ENCODE measurements around the gene PPP1R9B. TPM values are rescaled to one million over a fixed set of nuclear protein-coding genes. Genes with fewer than 3 reads are reported as not detected.

Gene PPP1R9B
- total RNA-seq, 1 experiment from 2014 or later = 61.3 TPM

- no peaks in the 10 kb centered on the region for H3K27me3 ChIP-seq (replicated peaks; ENCODE audit: insufficient read depth, low read depth, low read length, poor library complexity)
- BruUV-seq (replicated peaks) = no TSS peak
- no peak overlapping the region for H3K4me3 ChIP-seq (ENCODE audit: low read depth, low read length, poor library complexity, severe bottlenecking)
- H3K36me3 ChIP-seq (ENCODE audit: insufficient read depth, low read length, poor library complexity, severe bottlenecking) = no peaks in the 10 kb centered on the region
- H3K9me3 ChIP-seq (ENCODE audit: low read depth, low read length, poor library complexity, severe bottlenecking) = no peaks in the 10 kb centered on the region
- intact Hi-C loops (cut with micrococcal nuclease; ENCODE audit: unreplicated experiment) = no loop called here
- TF ChIP-seq EZH2 (IDR thresholded peaks at IDR 0.05; ENCODE audit: borderline replicate concordance, low read depth, low read length, poor library complexity, severe bottlenecking) = no peak
- TF ChIP-seq, protein P1, sequence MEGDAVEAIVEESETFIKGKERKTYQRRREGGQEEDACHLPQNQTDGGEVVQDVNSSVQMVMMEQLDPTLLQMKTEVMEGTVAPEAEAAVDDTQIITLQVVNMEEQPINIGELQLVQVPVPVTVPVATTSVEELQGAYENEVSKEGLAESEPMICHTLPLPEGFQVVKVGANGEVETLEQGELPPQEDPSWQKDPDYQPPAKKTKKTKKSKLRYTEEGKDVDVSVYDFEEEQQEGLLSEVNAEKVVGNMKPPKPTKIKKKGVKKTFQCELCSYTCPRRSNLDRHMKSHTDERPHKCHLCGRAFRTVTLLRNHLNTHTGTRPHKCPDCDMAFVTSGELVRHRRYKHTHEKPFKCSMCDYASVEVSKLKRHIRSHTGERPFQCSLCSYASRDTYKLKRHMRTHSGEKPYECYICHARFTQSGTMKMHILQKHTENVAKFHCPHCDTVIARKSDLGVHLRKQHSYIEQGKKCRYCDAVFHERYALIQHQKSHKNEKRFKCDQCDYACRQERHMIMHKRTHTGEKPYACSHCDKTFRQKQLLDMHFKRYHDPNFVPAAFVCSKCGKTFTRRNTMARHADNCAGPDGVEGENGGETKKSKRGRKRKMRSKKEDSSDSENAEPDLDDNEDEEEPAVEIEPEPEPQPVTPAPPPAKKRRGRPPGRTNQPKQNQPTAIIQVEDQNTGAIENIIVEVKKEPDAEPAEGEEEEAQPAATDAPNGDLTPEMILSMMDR (conservative IDR thresholded peaks at IDR 0.05; ENCODE audit: low read depth, low read length) = no peak
- DNase-seq (ENCODE audit: low spot score) = no peak
- H3K4me1 ChIP-seq (ENCODE audit: insufficient read depth, low read length, poor library complexity, severe bottlenecking) = no peaks in the 10 kb centered on the region
- ChIA-PET POLR2A (ENCODE audit: low non-redundant PET) (interaction anchor here (0.6 kb wide), 1 partner anchor 178 kb away, joined by 3 read pairs; no protein-coding TSS in a partner anchor), CTCF (no interaction called here)
- H3K27ac ChIP-seq (ENCODE audit: low read depth, low read length, poor library complexity, severe bottlenecking) = no peak overlapping the region
Observed at GRCh38 chr17:50186661-50187393, 36.4 kb upstream of the PPP1R9B start.

- Histone ChIP-seq H3K4me3 (ENCODE audit: low read depth, low read length, poor library complexity, severe bottlenecking) (no peak overlapping the region), H3K27ac (ENCODE audit: low read depth, low read length, poor library complexity, severe bottlenecking) (no peak overlapping the region), H3K36me3 (ENCODE audit: insufficient read depth, low read length, poor library complexity, severe bottlenecking) (no peaks in the 10 kb centered on the region), H3K27me3 (replicated peaks; ENCODE audit: insufficient read depth, low read depth, low read length, poor library complexity) (no peaks in the 10 kb centered on the region), H3K4me1 (ENCODE audit: insufficient read depth, low read length, poor library complexity, severe bottlenecking) (no peaks in the 10 kb centered on the region), H3K9me3 (ENCODE audit: low read depth, low read length, poor library complexity, severe bottlenecking) (no peaks in the 10 kb centered on the region)
- intact Hi-C loops (cut with micrococcal nuclease; ENCODE audit: unreplicated experiment) = no loop called here
- DNase-seq (ENCODE audit: low spot score) = no peak
- POLR2A ChIA-PET (ENCODE audit: low non-redundant PET) = no interaction called here
- CTCF ChIA-PET = no interaction called here
- no peak for TF ChIP-seq EZH2 (IDR thresholded peaks at IDR 0.05; ENCODE audit: borderline replicate concordance, low read depth, low read length, poor library complexity, severe bottlenecking)
- TF ChIP-seq, protein P1 (conservative IDR thresholded peaks at IDR 0.05; ENCODE audit: low read depth, low read length) = no peak
- TSS peak; percentile 55 for BruUV-seq (replicated peaks)
Observed at GRCh38 chr17:50185631-50186471, 35.4 kb upstream of the PPP1R9B start.

DNA sequence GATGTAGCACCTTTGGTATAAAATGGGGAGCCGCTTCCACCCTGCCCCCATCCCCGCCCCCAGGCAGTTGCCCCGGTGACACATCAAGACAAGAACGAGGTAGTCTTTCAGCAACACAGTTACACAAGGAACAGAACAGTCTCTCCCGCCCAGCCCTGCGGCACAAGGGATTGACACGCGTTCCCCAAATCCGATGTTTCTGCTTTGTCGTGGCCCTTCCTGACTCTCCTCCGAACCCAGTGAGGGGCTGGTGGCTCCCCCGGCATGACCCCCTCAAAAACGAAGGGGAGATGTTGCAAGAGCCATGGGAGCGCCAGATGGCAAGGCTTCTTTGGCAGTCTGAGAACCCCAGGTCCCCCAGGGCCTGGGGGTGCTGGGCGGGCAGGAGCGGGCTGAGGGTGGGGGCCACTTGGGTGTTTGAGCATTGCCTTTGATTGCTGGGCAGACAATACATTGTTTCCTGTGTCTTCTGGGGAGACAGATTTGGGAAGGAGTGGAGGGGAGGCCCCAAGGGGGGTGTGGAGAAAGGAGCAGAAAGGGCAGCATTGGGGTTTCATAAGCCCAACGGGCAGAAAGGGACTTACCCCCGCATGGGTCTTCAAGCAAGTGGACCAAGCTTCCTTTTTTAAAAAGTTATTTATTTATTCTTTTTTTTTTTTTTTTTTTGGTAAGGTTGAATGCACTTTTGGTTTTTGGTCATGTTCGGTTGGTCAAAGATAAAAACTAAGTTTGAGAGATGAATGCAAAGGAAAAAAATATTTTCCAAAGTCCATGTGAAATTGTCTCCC is 34.3 kb upstream of the PPP1R9B start:
- no peak overlapping the region for H3K27ac ChIP-seq (ENCODE audit: low read depth, low read length, poor library complexity, severe bottlenecking)
- H3K9me3 ChIP-seq (ENCODE audit: low read depth, low read length, poor library complexity, severe bottlenecking) = no peaks in the 10 kb centered on the region
- H3K36me3 ChIP-seq (ENCODE audit: insufficient read depth, low read length, poor library complexity, severe bottlenecking) = no peaks in the 10 kb centered on the region
- H3K27me3 ChIP-seq (replicated peaks; ENCODE audit: insufficient read depth, low read depth, low read length, poor library complexity) = no peaks in the 10 kb centered on the region
- BruUV-seq (replicated peaks) = no TSS peak
- intact Hi-C loops (cut with micrococcal nuclease; ENCODE audit: unreplicated experiment) = no loop called here
- DNase-seq (ENCODE audit: low spot score) = no peak
- no peak for TF ChIP-seq EZH2 (IDR thresholded peaks at IDR 0.05; ENCODE audit: borderline replicate concordance, low read depth, low read length, poor library complexity, severe bottlenecking)
- TF ChIP-seq, protein P1 (conservative IDR thresholded peaks at IDR 0.05; ENCODE audit: low read depth, low read length) = no peak
- H3K4me1 ChIP-seq (ENCODE audit: insufficient read depth, low read length, poor library complexity, severe bottlenecking) = no peaks in the 10 kb centered on the region
- CTCF ChIA-PET = no interaction called here
- no peak overlapping the region for H3K4me3 ChIP-seq (ENCODE audit: low read depth, low read length, poor library complexity, severe bottlenecking)
- POLR2A ChIA-PET (ENCODE audit: low non-redundant PET) = no interaction called here
